Fibroblast of skin of right quadriceps (primary cell): ENCODE data around the gene ALS2CL.

ENCODE experiments used
- DNase-seq: peaks from one replicate; pipeline ENCODE4 v3.0.0-alpha.2; 2013

The ALS2CL gene

GRCh38 chr3:46676601-46677410 is 16.7 kb downstream of the ALS2CL start:
- DNase-seq: no peak

- DNase-seq: no peak
Observed at GRCh38 chr3:46675843-46676567, 17.5 kb downstream of the ALS2CL start.

- DNase-seq: no peak
Observed at GRCh38 chr3:46675426-46675825, 18.1 kb downstream of the ALS2CL start.

GRCh38 chr3:46674031-46674845 is 19.2 kb downstream of the ALS2CL start:
- DNase-seq: no peak

GRCh38 chr3:46673151-46674030 is 20.1 kb downstream of the ALS2CL start:
- DNase-seq: no peak

GRCh38 chr3:46672349-46672695 is 21.2 kb downstream of the ALS2CL start:
- no peak for DNase-seq

GRCh38 chr3:46671541-46672348 is 21.7 kb downstream of the ALS2CL start:
- DNase-seq: no peak

GRCh38 chr3:46670891-46671427 is 22.5 kb downstream of the ALS2CL start:
- no peak for DNase-seq

GRCh38 chr3:46670000-46670890 is 23.2 kb downstream of the ALS2CL start:
- DNase-seq: no peak

GRCh38 chr3:46669191-46669999 is 24.1 kb downstream of the ALS2CL start:
- DNase-seq: no peak

- DNase-seq: no peak
Observed at GRCh38 chr3:46668591-46668990, 24.9 kb downstream of the ALS2CL start.

- DNase-seq: no peak
Observed at GRCh38 chr3:46668116-46668515, 25.4 kb downstream of the ALS2CL start.

- no peak for DNase-seq
Observed at GRCh38 chr3:46667657-46668056, 25.8 kb downstream of the ALS2CL start.

- no peak for DNase-seq
Observed at GRCh38 chr3:46667061-46667621, 26.3 kb downstream of the ALS2CL start.

GRCh38 chr3:46666453-46666845 is 27.0 kb downstream of the ALS2CL start:
- DNase-seq: no peak

GRCh38 chr3:46665763-46666452 is 27.6 kb downstream of the ALS2CL start:
- DNase-seq: no peak

- DNase-seq: no peak
Observed at GRCh38 chr3:46664971-46665762, 28.3 kb downstream of the ALS2CL start.
